ENCODE data around the gene SAMD3. TPM values are rescaled to one million over a fixed set of nuclear protein-coding genes. Genes with fewer than 3 reads are reported as not detected.

SAMD3 gene
- total RNA-seq, 6 experiments from 2014 or later, result 0.95 to 2.3 (median 1.4) TPM

DNA sequence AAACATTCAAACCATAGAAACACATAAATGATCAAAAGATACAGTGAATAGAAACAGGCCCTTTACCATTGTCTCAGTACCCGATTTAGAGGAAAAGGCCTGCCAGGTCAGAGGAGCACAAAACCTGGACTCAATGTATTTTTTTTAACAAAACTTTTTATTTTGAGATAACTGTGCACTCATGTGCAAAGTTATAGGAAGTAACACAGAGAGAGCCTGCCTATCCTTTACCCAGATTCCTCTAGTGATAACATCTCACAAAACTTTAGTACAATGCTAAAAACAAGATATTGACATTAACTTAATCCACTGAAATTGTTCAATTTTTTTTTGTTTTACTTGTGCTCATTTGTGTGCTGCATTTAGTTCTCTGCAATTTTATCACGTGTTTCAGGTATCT, 36.8 kb upstream of the SAMD3 start:
- no peak for DNase-seq
- 0 out of 2 replicates have a peak, but pooled peaks cover 9% of the 10 kb centered on the region for H3K9me3 Mint-ChIP-seq
- H3K27me3 Mint-ChIP-seq (ENCODE audit: insufficient read depth), result peaks cover 4% of the 10 kb centered on the region; the same call in 1 of the 2 replicates
- H3K27ac Mint-ChIP-seq, result no peak overlapping the region
- peaks cover 15% of the 10 kb centered on the region for H3K36me3 Mint-ChIP-seq (ENCODE audit: low read depth)
- TF ChIP-seq, protein P1, sequence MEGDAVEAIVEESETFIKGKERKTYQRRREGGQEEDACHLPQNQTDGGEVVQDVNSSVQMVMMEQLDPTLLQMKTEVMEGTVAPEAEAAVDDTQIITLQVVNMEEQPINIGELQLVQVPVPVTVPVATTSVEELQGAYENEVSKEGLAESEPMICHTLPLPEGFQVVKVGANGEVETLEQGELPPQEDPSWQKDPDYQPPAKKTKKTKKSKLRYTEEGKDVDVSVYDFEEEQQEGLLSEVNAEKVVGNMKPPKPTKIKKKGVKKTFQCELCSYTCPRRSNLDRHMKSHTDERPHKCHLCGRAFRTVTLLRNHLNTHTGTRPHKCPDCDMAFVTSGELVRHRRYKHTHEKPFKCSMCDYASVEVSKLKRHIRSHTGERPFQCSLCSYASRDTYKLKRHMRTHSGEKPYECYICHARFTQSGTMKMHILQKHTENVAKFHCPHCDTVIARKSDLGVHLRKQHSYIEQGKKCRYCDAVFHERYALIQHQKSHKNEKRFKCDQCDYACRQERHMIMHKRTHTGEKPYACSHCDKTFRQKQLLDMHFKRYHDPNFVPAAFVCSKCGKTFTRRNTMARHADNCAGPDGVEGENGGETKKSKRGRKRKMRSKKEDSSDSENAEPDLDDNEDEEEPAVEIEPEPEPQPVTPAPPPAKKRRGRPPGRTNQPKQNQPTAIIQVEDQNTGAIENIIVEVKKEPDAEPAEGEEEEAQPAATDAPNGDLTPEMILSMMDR (IDR thresholded peaks at IDR 0.05), result no peak
- no peaks in the 10 kb centered on the region for H3K4me1 Mint-ChIP-seq (ENCODE audit: low read depth)
- no peak overlapping the region for H3K4me3 Mint-ChIP-seq

DNA sequence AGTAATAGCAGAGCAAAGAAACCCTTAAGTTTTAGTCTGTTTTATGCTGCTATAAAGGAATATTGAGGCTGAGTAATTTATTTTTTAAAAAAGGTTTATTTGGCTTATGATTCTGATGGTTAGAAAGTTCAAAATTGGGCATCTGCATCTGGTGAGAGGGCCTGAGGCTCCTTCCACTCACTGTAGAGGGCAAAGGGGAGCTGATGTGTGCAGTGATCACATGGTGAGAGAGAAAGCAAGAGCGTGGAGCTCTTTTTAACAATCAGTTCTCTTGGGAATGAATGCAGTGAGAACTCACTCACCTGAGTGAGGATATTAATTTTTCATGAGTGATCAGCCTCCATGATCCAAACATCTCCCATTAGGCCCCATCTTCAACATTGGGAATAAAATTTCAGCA, 36.4 kb upstream of the SAMD3 start:
- H3K9me3 Mint-ChIP-seq, result 0 out of 2 replicates have a peak, but pooled peaks cover 9% of the 10 kb centered on the region
- no peak overlapping the region for H3K4me3 Mint-ChIP-seq
- peaks cover 5% of the 10 kb centered on the region; the same call in 1 of the 2 replicates for H3K27me3 Mint-ChIP-seq (ENCODE audit: insufficient read depth)
- DNase-seq, result no peak
- H3K4me1 Mint-ChIP-seq (ENCODE audit: low read depth), result no peaks in the 10 kb centered on the region
- TF ChIP-seq, protein P1 (IDR thresholded peaks at IDR 0.05), result no peak
- peaks cover 15% of the 10 kb centered on the region for H3K36me3 Mint-ChIP-seq (ENCODE audit: low read depth)
- H3K27ac Mint-ChIP-seq, result no peak overlapping the region

DNA sequence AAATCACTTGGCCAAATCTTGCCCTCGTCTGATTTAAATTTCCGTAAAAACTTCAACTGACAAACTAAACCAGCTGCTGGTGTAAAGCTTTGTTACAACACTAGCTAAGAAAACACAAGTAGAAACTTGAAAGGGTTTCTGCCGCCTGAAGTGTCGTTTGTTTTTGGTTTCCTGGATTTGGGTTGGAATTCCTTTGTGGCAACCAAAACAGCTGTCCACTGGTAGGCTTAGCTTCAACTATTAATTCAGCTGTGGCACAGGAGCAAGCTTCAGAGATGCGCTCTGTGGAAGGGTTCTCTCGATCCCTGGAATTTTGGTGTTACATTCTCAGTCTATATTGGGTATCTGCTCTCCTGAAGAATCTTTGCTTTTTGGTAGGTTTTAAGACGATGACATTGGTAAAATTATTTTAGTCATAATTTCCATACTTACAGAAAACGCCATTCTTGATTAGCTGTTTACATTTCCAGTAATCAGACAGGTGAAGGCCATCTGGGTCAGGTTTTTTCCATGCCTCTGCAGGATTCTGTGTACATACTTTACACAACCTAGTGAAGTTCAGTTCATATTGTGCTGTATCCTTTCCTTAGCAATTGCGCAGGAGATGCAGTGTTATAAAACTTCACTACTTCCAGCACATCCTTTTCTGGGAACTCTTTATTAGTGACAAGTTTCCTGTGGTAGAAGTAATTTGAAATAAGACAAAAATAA, 29.9 kb upstream of the SAMD3 start:
- DNase-seq, result no peak
- no peaks in the 10 kb centered on the region for H3K9me3 Mint-ChIP-seq

DNA sequence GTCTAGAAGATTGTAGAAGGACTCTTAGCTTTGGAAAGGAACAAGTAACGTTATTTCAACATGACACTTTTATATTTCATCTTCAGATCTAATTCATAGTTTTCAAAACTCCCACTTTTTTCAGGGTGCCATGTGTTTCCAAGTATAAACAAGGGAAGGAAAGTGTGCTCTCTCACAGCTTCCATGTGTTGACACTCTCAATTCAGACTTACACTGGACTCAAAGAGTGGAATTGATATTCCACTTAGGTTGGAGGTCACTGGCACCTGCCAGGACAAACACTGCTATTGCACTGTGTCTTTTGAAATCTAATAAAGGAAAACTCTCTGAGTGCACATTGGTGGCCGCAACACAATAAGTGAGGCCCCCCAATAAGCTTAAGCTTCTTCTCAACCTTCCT, 22.5 kb upstream of the SAMD3 start:
- TF ChIP-seq, protein P1 (IDR thresholded peaks at IDR 0.05), result no peak
- no peak overlapping the region for H3K27ac Mint-ChIP-seq
- H3K4me1 Mint-ChIP-seq (ENCODE audit: low read depth), result peaks cover 9% of the 10 kb centered on the region
- no peak overlapping the region for H3K4me3 Mint-ChIP-seq
- H3K27me3 Mint-ChIP-seq (ENCODE audit: insufficient read depth), result peaks cover 6% of the 10 kb centered on the region; the same call in 1 of the 2 replicates
- no peak for DNase-seq
- no peaks in the 10 kb centered on the region for H3K36me3 Mint-ChIP-seq (ENCODE audit: low read depth)
- H3K9me3 Mint-ChIP-seq, result no peaks in the 10 kb centered on the region

More for the DNA sequence above, 29.9 kb upstream of the SAMD3 start:
- Mint-ChIP-seq H3K4me3 (no peak overlapping the region), H3K4me1 (ENCODE audit: low read depth) (no peaks in the 10 kb centered on the region), H3K36me3 (ENCODE audit: low read depth) (peaks cover 6% of the 10 kb centered on the region; the same call in 1 of the 2 replicates), H3K27ac (no peak overlapping the region), H3K27me3 (ENCODE audit: insufficient read depth) (peaks cover 6% of the 10 kb centered on the region; the same call in 1 of the 2 replicates)
- TF ChIP-seq, protein P1 (IDR thresholded peaks at IDR 0.05), result no peak

DNA sequence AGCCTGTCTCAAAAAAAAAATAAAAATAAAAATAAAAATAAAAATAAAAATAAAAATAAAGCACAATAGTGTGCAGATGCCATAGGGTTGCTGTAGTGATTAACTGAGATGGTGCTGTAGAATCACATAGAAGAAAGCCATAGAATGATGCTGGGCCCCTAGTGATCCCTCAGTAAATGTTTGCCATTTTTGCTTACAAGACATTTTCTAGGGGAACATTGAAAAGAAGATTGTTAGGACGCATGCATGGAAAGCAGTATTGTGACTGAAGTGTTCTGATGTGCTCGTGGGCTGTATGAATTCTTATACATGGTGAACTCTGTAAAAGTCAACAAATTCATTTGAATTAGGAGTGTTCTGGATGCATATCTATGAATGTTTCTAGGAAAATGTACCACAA, 22.0 kb upstream of the SAMD3 start:
- Mint-ChIP-seq H3K27ac (no peak overlapping the region), H3K4me3 (no peak overlapping the region), H3K9me3 (no peaks in the 10 kb centered on the region), H3K36me3 (ENCODE audit: low read depth) (no peaks in the 10 kb centered on the region), H3K4me1 (ENCODE audit: low read depth) (peaks cover 14% of the 10 kb centered on the region), H3K27me3 (ENCODE audit: insufficient read depth) (peaks cover 2% of the 10 kb centered on the region; the same call in 1 of the 2 replicates)
- TF ChIP-seq, protein P1 (IDR thresholded peaks at IDR 0.05), result no peak
- no peak for DNase-seq

Data from HFFc6 (cell line).